C1 segment of cervical spinal cord (tissue), 14 donors: Measurements from ENCODE around the gene TMEM33.
"Not testable (repeated sequence)": the region's sequence is repeated elsewhere in the genome, so short reads cannot be mapped to it uniquely, and the experiment has no call there.

Source experiments
- DNase-seq, 14 donors: peaks; one replicate each; lab custom pipeline; 2025; lab: John Stamatoyannopoulos, UW

The TMEM33 gene, protein sequence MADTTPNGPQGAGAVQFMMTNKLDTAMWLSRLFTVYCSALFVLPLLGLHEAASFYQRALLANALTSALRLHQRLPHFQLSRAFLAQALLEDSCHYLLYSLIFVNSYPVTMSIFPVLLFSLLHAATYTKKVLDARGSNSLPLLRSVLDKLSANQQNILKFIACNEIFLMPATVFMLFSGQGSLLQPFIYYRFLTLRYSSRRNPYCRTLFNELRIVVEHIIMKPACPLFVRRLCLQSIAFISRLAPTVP

DNA sequence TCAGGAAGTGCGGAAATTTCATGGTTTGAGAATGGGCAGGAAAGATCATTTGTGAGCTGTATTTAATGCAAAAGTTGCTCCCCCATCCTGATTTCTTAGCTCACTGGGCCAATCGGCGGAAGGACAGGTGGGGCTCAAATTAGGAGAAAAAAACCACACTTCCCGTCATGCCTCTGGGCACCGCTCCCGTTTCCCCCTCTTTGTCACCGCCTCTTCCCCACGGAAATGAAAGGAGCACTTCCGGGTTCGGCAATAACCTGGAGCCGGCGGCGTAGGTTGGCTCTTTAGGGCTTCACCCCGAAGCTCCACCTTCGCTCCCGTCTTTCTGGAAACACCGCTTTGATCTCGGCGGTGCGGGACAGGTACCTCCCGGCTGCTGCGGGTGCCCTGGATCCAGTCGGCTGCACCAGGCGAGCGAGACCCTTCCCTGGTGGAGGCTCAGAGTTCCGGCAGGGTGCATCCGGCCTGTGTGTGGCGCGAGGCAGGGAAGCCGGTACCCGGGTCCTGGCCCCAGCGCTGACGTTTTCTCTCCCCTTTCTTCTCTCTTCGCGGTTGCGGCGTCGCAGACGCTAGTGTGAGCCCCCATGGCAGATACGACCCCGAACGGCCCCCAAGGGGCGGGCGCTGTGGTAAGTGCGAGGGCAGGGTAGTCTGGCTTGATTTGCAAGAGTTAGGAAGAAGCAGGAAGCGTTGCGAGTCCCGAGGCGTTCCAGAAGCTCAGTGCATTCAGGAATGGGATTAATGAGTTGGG lies at the start of gene TMEM33:
Gene TMEM33, plus strand, starts transcription at position 529 of the 751 bp plus-strand sequence. Its CDS starts 56 bp downstream, at position 585.
- DNase-seq = peak in 13 of 14 donors; percentile 43 to 88 (median 80)

- no peak for DNase-seq
Observed at GRCh38 chr4:41885456-41885855, 49.8 kb upstream of the TMEM33 start.

- no peak for DNase-seq
Observed at GRCh38 chr4:41887277-41887676, 48.0 kb upstream of the TMEM33 start.

GRCh38 chr4:41887821-41888686 lies 47.2 kb upstream of the TMEM33 start:
- peak in 1 of 14 donors; percentile 14 for DNase-seq

DNA sequence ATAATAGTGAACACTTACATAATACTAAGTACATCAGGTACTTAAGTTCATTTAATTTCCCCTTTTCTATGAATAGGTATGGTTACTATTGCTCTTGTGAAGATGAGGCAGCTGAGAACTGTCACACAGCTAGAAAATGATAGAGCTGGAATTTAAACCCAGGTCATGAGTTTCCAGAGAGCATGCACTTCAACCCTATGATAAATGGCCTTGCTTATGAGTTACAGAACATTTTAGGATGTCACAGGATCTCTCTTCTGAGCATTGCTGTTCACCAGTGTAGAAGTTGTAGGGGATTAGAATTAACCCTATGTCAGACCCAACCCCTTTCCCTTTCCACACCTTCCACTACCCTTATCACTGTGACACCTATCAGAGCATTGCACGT lies 46.5 kb upstream of the TMEM33 start:
- DNase-seq = no peak

- DNase-seq = no peak
Observed at GRCh38 chr4:41889317-41889716, 45.9 kb upstream of the TMEM33 start.

- DNase-seq = no peak
Observed at GRCh38 chr4:41890085-41890484, 45.1 kb upstream of the TMEM33 start.

GRCh38 chr4:41896648-41897047 lies 38.6 kb upstream of the TMEM33 start:
- DNase-seq = no peak

GRCh38 chr4:41897698-41898097 lies 37.5 kb upstream of the TMEM33 start:
- no peak for DNase-seq

DNA sequence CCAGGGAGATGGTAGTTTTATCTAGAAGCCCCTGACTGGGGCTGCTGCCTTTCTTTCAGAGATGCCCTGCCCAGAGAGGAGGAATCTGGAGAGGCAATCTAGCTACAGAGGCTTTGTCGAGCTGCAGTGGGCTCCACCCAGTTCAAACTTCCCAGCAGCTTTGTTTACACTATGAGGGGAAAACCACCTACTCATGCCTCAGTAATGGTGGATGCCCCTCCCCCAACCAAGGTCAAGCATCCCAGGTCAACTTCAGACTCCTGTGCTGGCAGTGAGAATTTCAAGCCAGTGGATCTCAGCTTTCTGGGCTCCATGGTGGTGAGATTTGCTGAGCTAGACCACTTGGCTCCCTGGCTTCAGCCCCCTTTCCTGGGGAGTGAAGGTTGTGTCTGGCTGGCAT lies 26.1 kb upstream of the TMEM33 start:
- not testable (repeated sequence) for DNase-seq

GRCh38 chr4:41912546-41912945 lies 22.7 kb upstream of the TMEM33 start:
- DNase-seq = no peak

- no peak for DNase-seq
Observed at GRCh38 chr4:41913509-41913908, 21.7 kb upstream of the TMEM33 start.

DNA sequence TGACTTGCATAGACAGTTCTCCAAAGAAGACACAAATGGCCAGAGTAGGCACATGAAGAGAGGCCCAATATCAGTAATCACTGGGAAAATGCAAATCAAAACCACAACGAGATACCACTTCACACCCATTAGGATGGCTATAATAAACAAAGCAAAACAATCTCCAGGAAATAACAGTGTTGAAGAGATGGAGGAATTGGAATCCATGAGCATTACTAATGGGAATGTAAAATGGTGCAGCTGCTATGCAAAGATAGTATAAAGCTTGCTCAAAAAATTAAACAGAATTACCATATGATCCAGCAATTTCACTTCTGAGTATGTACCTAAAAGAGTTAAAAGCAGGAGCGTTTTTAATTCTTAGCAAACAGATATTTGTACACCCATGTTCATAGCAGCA lies 17.0 kb upstream of the TMEM33 start:
- DNase-seq = no peak

- DNase-seq = not testable (repeated sequence)
Observed at GRCh38 chr4:41920416-41920815, 14.8 kb upstream of the TMEM33 start.

GRCh38 chr4:41921476-41921875 lies 13.8 kb upstream of the TMEM33 start:
- DNase-seq = no peak

- no peak for DNase-seq
Observed at GRCh38 chr4:41927796-41928499, 7.3 kb upstream of the TMEM33 start.

- DNase-seq = peak in 1 of 14 donors; percentile 4
Observed at GRCh38 chr4:41930139-41930831, 4.9 kb upstream of the TMEM33 start.

DNA sequence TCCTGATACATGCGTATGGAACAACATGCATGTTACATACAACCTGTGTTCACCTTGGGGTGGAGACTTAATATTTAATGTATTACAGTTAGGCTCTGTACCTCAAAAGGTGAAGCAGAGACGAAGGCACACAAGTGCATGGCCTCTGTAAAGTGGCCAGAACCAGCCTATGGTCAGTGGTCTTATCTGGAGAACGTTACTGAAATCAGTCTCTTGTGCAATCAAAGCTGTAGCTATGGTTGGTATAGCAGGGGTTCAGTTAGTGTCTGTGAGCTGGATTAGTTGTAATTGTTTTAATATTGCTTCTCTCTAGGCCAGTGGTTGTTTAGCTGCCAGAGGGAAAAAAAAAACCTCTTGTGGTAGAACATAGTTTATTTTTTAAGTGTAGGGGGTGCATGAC lies 2.2 kb upstream of the TMEM33 start:
- DNase-seq = no peak

DNA sequence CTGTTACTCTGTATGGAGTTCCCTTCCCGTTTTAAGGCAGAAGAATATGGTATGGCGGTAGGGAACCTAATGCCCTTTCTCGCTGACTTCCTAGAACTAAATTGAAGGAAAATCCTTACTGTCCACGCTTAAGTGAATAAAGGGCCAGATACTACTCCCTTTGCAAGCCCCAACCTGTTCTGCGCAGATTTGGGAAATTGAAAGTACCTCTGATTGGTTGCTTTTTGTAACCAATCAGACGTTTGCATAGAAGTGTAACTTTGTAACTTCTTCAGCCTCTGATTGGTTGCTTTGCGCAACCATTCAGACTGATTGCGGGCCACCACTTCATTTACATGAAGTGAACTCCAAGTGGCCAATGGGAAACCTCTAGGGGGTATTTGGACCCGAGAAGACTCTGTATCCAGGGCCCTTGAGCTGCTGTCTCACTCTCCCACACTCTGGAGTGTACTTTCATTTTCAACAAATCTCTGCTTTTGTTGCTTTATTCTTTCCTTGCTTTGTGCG lies 1.2 kb upstream of the TMEM33 start:
- DNase-seq = no peak

- no peak for DNase-seq
Observed at GRCh38 chr4:41934514-41934900, 722 bp upstream of the TMEM33 start.

GRCh38 chr4:41935652-41936021 lies 408 bp downstream of the TMEM33 start:
- DNase-seq = no peak
